ENCODE results near the gene NOL8.

The NOL8 gene

GRCh38 chr9:92292338-92293074 lies 32.6 kb downstream of the NOL8 start:
- Histone ChIP-seq H3K23ac (ENCODE audit: low read length) (no peak overlapping the region), H3K18ac (ENCODE audit: low read length) (no peak overlapping the region), H3K4me1 (ENCODE audit: control insufficient read depth in 1 of 2, insufficient read depth in 2 of 2, low read length in 2 of 2) (peaks cover 7% of the 10 kb centered on the region in 2 experiments), H4K8ac (ENCODE audit: low read depth, low read length) (no peak overlapping the region), H2AK5ac (ENCODE audit: low read length) (no peak overlapping the region), H2BK120ac (ENCODE audit: insufficient read depth, low read length, poor library complexity) (no peak overlapping the region), H2AFZ (ENCODE audit: insufficient read depth, low read length, poor library complexity) (no peak overlapping the region), H3K36me3 (ENCODE audit: control insufficient read depth in 1 of 2, insufficient read depth in 2 of 2, low read length in 2 of 2) (peaks cover 3% of the 10 kb centered on the region in 2 experiments), H3K4ac (ENCODE audit: low read depth, low read length) (peak overlapping the region; percentile 98), H3K9ac (ENCODE audit: low read length) (no peak overlapping the region), H3K79me2 (ENCODE audit: control insufficient read depth, insufficient read depth, low read length, poor library complexity) (peaks cover 11% of the 10 kb centered on the region), H3K9me3 (ENCODE audit: insufficient read depth, low read depth, low read length) (no peaks in the 10 kb centered on the region), H3K27ac (ENCODE audit: low read depth, low read length) (no peak overlapping the region), H3K14ac (ENCODE audit: low read length) (no peak overlapping the region), H3K4me2 (ENCODE audit: low read length) (peak overlapping the region; percentile 29), H3K27me3 (ENCODE audit: insufficient read depth, low read length) (no peaks in the 10 kb centered on the region), H3K79me1 (ENCODE audit: low read length) (no peaks in the 10 kb centered on the region), H3K4me3 (ENCODE audit: low read depth, low read length) (no peak overlapping the region), H4K91ac (ENCODE audit: low read depth, low read length) (no peak overlapping the region), H2BK5ac (ENCODE audit: low read depth, low read length, poor library complexity) (no peak overlapping the region), H4K12ac (ENCODE audit: low read depth, low read length) (no peak overlapping the region), H2BK12ac (ENCODE audit: low read length) (no peak overlapping the region)
- peak in 1 of 2 donors; percentile 11 for DNase-seq
- WGBS (ENCODE audit: extremely low coverage, insufficient coverage, insufficient read length), result 100% methylated on average over 3 of the region's 8 CpGs

- Histone ChIP-seq H3K36me3 (ENCODE audit: control insufficient read depth in 1 of 2, insufficient read depth in 2 of 2, low read length in 2 of 2) (peaks cover 3% of the 10 kb centered on the region in 2 experiments), H2BK120ac (ENCODE audit: insufficient read depth, low read length, poor library complexity) (no peak overlapping the region), H3K27ac (ENCODE audit: low read depth, low read length) (no peak overlapping the region), H3K23ac (ENCODE audit: low read length) (no peak overlapping the region), H3K4ac (ENCODE audit: low read depth, low read length) (peak overlapping the region; percentile 15), H3K4me3 (ENCODE audit: low read depth, low read length) (no peak overlapping the region), H3K79me2 (ENCODE audit: control insufficient read depth, insufficient read depth, low read length, poor library complexity) (peaks cover 11% of the 10 kb centered on the region), H2BK5ac (ENCODE audit: low read depth, low read length, poor library complexity) (no peak overlapping the region), H3K27me3 (ENCODE audit: insufficient read depth, low read length) (no peaks in the 10 kb centered on the region), H3K14ac (ENCODE audit: low read length) (no peak overlapping the region), H2AK5ac (ENCODE audit: low read length) (no peak overlapping the region), H2AFZ (ENCODE audit: insufficient read depth, low read length, poor library complexity) (no peak overlapping the region), H3K9me3 (ENCODE audit: insufficient read depth, low read depth, low read length) (no peaks in the 10 kb centered on the region), H3K4me1 (ENCODE audit: control insufficient read depth in 1 of 2, insufficient read depth in 2 of 2, low read length in 2 of 2) (peaks cover 7% of the 10 kb centered on the region in 2 experiments), H4K8ac (ENCODE audit: low read depth, low read length) (no peak overlapping the region), H3K4me2 (ENCODE audit: low read length) (no peak overlapping the region), H3K18ac (ENCODE audit: low read length) (no peak overlapping the region), H4K91ac (ENCODE audit: low read depth, low read length) (no peak overlapping the region), H2BK12ac (ENCODE audit: low read length) (no peak overlapping the region), H3K9ac (ENCODE audit: low read length) (no peak overlapping the region), H3K79me1 (ENCODE audit: low read length) (no peaks in the 10 kb centered on the region), H4K12ac (ENCODE audit: low read depth, low read length) (no peak overlapping the region)
- WGBS (ENCODE audit: extremely low coverage, insufficient coverage, insufficient read length), result no CpG with 5 or more reads among the region's 2 CpGs
- no peak for DNase-seq
Measured at GRCh38 chr9:92291577-92291976, 33.6 kb downstream of the NOL8 start.

GRCh38 chr9:92290785-92291429 lies 34.2 kb downstream of the NOL8 start:
- H4K12ac ChIP-seq (ENCODE audit: low read depth, low read length), result no peak overlapping the region
- H3K79me2 ChIP-seq (ENCODE audit: control insufficient read depth, insufficient read depth, low read length, poor library complexity), result peaks cover 11% of the 10 kb centered on the region
- no peak overlapping the region for H3K23ac ChIP-seq (ENCODE audit: low read length)
- WGBS (ENCODE audit: extremely low coverage, insufficient coverage, insufficient read length), result no CpG with 5 or more reads among the region's 1 CpG
- no peak overlapping the region for H2AK5ac ChIP-seq (ENCODE audit: low read length)
- no peak overlapping the region for H2BK12ac ChIP-seq (ENCODE audit: low read length)
- peaks cover 7% of the 10 kb centered on the region in 2 experiments for H3K4me1 ChIP-seq (ENCODE audit: control insufficient read depth in 1 of 2, insufficient read depth in 2 of 2, low read length in 2 of 2)
- H3K27ac ChIP-seq (ENCODE audit: low read depth, low read length), result no peak overlapping the region
- no peak overlapping the region for H2BK5ac ChIP-seq (ENCODE audit: low read depth, low read length, poor library complexity)
- no peak overlapping the region for H3K4me3 ChIP-seq (ENCODE audit: low read depth, low read length)
- DNase-seq, result no peak
- H4K91ac ChIP-seq (ENCODE audit: low read depth, low read length), result no peak overlapping the region
- H3K27me3 ChIP-seq (ENCODE audit: insufficient read depth, low read length), result no peaks in the 10 kb centered on the region
- H3K18ac ChIP-seq (ENCODE audit: low read length), result no peak overlapping the region
- H3K79me1 ChIP-seq (ENCODE audit: low read length), result no peaks in the 10 kb centered on the region
- no peak overlapping the region for H3K14ac ChIP-seq (ENCODE audit: low read length)
- H3K4me2 ChIP-seq (ENCODE audit: low read length), result no peak overlapping the region
- H3K4ac ChIP-seq (ENCODE audit: low read depth, low read length), result no peak overlapping the region
- no peak overlapping the region for H4K8ac ChIP-seq (ENCODE audit: low read depth, low read length)
- no peak overlapping the region for H2BK120ac ChIP-seq (ENCODE audit: insufficient read depth, low read length, poor library complexity)
- no peak overlapping the region for H3K9ac ChIP-seq (ENCODE audit: low read length)
- no peak overlapping the region for H2AFZ ChIP-seq (ENCODE audit: insufficient read depth, low read length, poor library complexity)
- no peaks in the 10 kb centered on the region for H3K9me3 ChIP-seq (ENCODE audit: insufficient read depth, low read depth, low read length)
- peaks cover 3 to 6% of the 10 kb centered on the region in 2 experiments for H3K36me3 ChIP-seq (ENCODE audit: control insufficient read depth in 1 of 2, insufficient read depth in 2 of 2, low read length in 2 of 2)

GRCh38 chr9:92289708-92290390 lies 35.3 kb downstream of the NOL8 start:
- no peak overlapping the region for H4K91ac ChIP-seq (ENCODE audit: low read depth, low read length)
- H2AFZ ChIP-seq (ENCODE audit: insufficient read depth, low read length, poor library complexity), result no peak overlapping the region
- no peak overlapping the region for H4K12ac ChIP-seq (ENCODE audit: low read depth, low read length)
- H3K79me1 ChIP-seq (ENCODE audit: low read length), result no peaks in the 10 kb centered on the region
- no peak overlapping the region for H4K8ac ChIP-seq (ENCODE audit: low read depth, low read length)
- no peak overlapping the region for H3K23ac ChIP-seq (ENCODE audit: low read length)
- no peak overlapping the region for H2BK5ac ChIP-seq (ENCODE audit: low read depth, low read length, poor library complexity)
- H3K9me3 ChIP-seq (ENCODE audit: insufficient read depth, low read depth, low read length), result no peaks in the 10 kb centered on the region
- no peak for DNase-seq
- H3K4me3 ChIP-seq (ENCODE audit: low read depth, low read length), result no peak overlapping the region
- no peak overlapping the region for H3K4ac ChIP-seq (ENCODE audit: low read depth, low read length)
- no peak overlapping the region for H2BK120ac ChIP-seq (ENCODE audit: insufficient read depth, low read length, poor library complexity)
- no peaks in the 10 kb centered on the region for H3K27me3 ChIP-seq (ENCODE audit: insufficient read depth, low read length)
- WGBS (ENCODE audit: extremely low coverage, insufficient coverage, insufficient read length), result no CpG with 5 or more reads among the region's 5 CpGs
- peaks cover 11% of the 10 kb centered on the region for H3K79me2 ChIP-seq (ENCODE audit: control insufficient read depth, insufficient read depth, low read length, poor library complexity)
- H3K36me3 ChIP-seq (ENCODE audit: control insufficient read depth in 1 of 2, insufficient read depth in 2 of 2, low read length in 2 of 2), result peaks cover 7% of the 10 kb centered on the region in 2 experiments
- no peak overlapping the region for H2AK5ac ChIP-seq (ENCODE audit: low read length)
- H3K18ac ChIP-seq (ENCODE audit: low read length), result no peak overlapping the region
- no peak overlapping the region for H3K9ac ChIP-seq (ENCODE audit: low read length)
- no peak overlapping the region for H3K14ac ChIP-seq (ENCODE audit: low read length)
- no peak overlapping the region for H3K27ac ChIP-seq (ENCODE audit: low read depth, low read length)
- no peak overlapping the region for H3K4me2 ChIP-seq (ENCODE audit: low read length)
- no peak overlapping the region for H2BK12ac ChIP-seq (ENCODE audit: low read length)
- peaks cover 7% of the 10 kb centered on the region in 2 experiments for H3K4me1 ChIP-seq (ENCODE audit: control insufficient read depth in 1 of 2, insufficient read depth in 2 of 2, low read length in 2 of 2)
